A549 (cell line): ENCODE results near the gene TRABD. TPM values are rescaled to one million over a fixed set of nuclear protein-coding genes. Genes with fewer than 3 reads are reported as not detected.

Experiments
- ATAC-seq, 2 experiments: fragments of 200-7000 bp in 1 of 2; fragments of >200 bp in 1 of 2; cut with Nextera tagmentation in 1 of 2; cut with Tn5 transposase in 1 of 2; 3 replicates each; pipeline versions ENCODE4 v1.8.0 to v1.9.1; 2018 to 2020; ENCODE audit warnings: mild to moderate bottlenecking in 1 of 2, moderate library complexity in 1 of 2
- CTCF ChIA-PET: fragments of 300-600 bp; sonication (Branson Sonifier 250); formaldehyde crosslinking; extraction: SDS; loops from one replicate; lab custom pipeline; 2021; ENCODE audit warnings: antibody characterized with exemption, inconsistent platforms; lab: Yijun Ruan, JAX
- POLR2A ChIA-PET: fragments of 350-600 bp; formaldehyde crosslinking; extraction: SDS; loops from one replicate; lab custom pipeline; 2021; ENCODE audit warnings: antibody characterized with exemption, inconsistent platforms; lab: Yijun Ruan, JAX
- DNase-seq, 2 experiments: peaks; one replicate each; pipeline versions ENCODE4 v3.0.0 to v3.0.0-alpha.2; 2011 to 2016; ENCODE audit warnings: low read depth in 1 of 2, low spot score in 1 of 2
- FAIRE-seq: peaks from 2 replicates; lab custom pipeline; 2011; peaks lifted over from hg19 to GRCh38; lab: Jason Lieb, UNC
- H3K27ac ChIP-seq, 2 experiments: fragments of >200 bp; sonication (Bioruptor Twin); formaldehyde crosslinking; 3 replicates each; pipeline ENCODE4 v1.5.1; 2016 to 2017
- H3K4me1 ChIP-seq: fragments of >200 bp; sonication (Bioruptor Twin); formaldehyde crosslinking; 3 replicates; pipeline ENCODE4 v1.6.1; 2016
- H3K4me2 ChIP-seq: fragments of >200 bp; sonication (Bioruptor Twin); formaldehyde crosslinking; 3 replicates; pipeline ENCODE4 v1.6.1; 2016
- H3K4me3 ChIP-seq: fragments of >200 bp; sonication (Bioruptor Twin); formaldehyde crosslinking; 3 replicates; pipeline ENCODE4 v1.5.1; 2016
- H3K9me3 ChIP-seq: fragments of >200 bp; sonication (Bioruptor Twin); formaldehyde crosslinking; 3 replicates; pipeline ENCODE4 v1.6.1; 2016
- BHLHE40 ChIP-seq: IDR thresholded peaks from 2 replicates; pipeline ENCODE4 v1.6.1; 2012; ENCODE audit warnings: low read depth, low read length, inconsistent platforms
- CBX2 ChIP-seq: fragments of 200-600 bp; sonication (generic); IDR thresholded peaks from 2 replicates; pipeline ENCODE4 v1.6.1; 2016; ENCODE audit warnings: low read depth, mild to moderate bottlenecking, borderline replicate concordance
- CHD2 ChIP-seq: fragments of 150-350 bp; IDR thresholded peaks from 2 replicates; pipeline ENCODE4 v1.6.1; 2014; ENCODE audit warnings: low read length; ENCODE audit not compliant: partially characterized antibody
- E2F6 ChIP-seq: IDR thresholded peaks from 2 replicates; pipeline ENCODE4 v1.6.1; 2012; ENCODE audit warnings: low read depth, borderline replicate concordance
- EHMT2 ChIP-seq: fragments of 200-600 bp; sonication (generic); IDR thresholded peaks from 2 replicates; pipeline ENCODE4 v1.6.1; 2016; ENCODE audit warnings: antibody characterized with exemption, low read depth, mild to moderate bottlenecking, moderate library complexity
- FOXS1 ChIP-seq: fragments of 250-450 bp; sonication (Bioruptor Pico); IDR thresholded peaks from 2 replicates; pipeline ENCODE4 v1.5.0; 2020; ENCODE audit warnings: mild to moderate bottlenecking, moderate library complexity
- HES2 ChIP-seq: fragments of >200 bp; sonication (Bioruptor Twin); formaldehyde crosslinking; IDR thresholded peaks from 2 replicates; pipeline ENCODE4 v1.6.1; 2016
- HOXB13 ChIP-seq: fragments of 250-450 bp; sonication (Bioruptor Pico); IDR thresholded peaks from 2 replicates; pipeline ENCODE4 v1.5.0; 2020; ENCODE audit warnings: low read depth, mild to moderate bottlenecking, moderate library complexity
- JUN ChIP-seq, 2 experiments: fragments of >200 bp; sonication (Bioruptor Twin); formaldehyde crosslinking; IDR thresholded peaks; 2 replicates in 1 of 2; 3 replicates in 1 of 2; pipeline ENCODE4 v1.6.1; 2016 to 2017
- KDM1A ChIP-seq: fragments of 200-600 bp; sonication (generic); IDR thresholded peaks from 2 replicates; pipeline ENCODE4 v1.6.1; 2016; ENCODE audit warnings: low read depth, mild to moderate bottlenecking
- MAFK ChIP-seq: fragments of 450-650 bp; IDR thresholded peaks from 2 replicates; pipeline ENCODE4 v1.6.1; 2014; ENCODE audit not compliant: partially characterized antibody
- MYC ChIP-seq: IDR thresholded peaks from 2 replicates; pipeline ENCODE4 v1.6.1; 2012; ENCODE audit warnings: mild to moderate bottlenecking, inconsistent platforms, low read length, improper control_type of control experiment, borderline replicate concordance
- NFE2L2 ChIP-seq: fragments of 150-350 bp; conservative IDR thresholded peaks from 2 replicates; pipeline ENCODE4 v1.6.1; 2014; ENCODE audit warnings: low read length
- NPAS2 ChIP-seq: fragments of 250-450 bp; sonication (Bioruptor Pico); IDR thresholded peaks from 2 replicates; pipeline ENCODE4 v1.8.0; 2022; ENCODE audit warnings: mild to moderate bottlenecking, moderate library complexity, borderline replicate concordance
- NR3C1 ChIP-seq: fragments of >200 bp; sonication (Bioruptor Twin); formaldehyde crosslinking; IDR thresholded peaks from 3 replicates; pipeline ENCODE4 v1.6.1; 2017
- RCOR1 ChIP-seq: fragments of 150-350 bp; IDR thresholded peaks from 2 replicates; pipeline ENCODE4 v1.6.1; 2014; ENCODE audit warnings: antibody characterized with exemption, low read length, low read depth
- RNF2 ChIP-seq: fragments of 200-600 bp; sonication (generic); IDR thresholded peaks from 2 replicates; pipeline ENCODE4 v1.6.1; 2016; ENCODE audit warnings: low read depth, mild to moderate bottlenecking, antibody characterized with exemption, moderate library complexity, borderline replicate concordance
- ZC3H11A ChIP-seq: fragments of 450-650 bp; IDR thresholded peaks from 2 replicates; pipeline ENCODE4 v1.6.1; 2014; ENCODE audit warnings: antibody characterized with exemption, mild to moderate bottlenecking
- WGBS: methylation state at CpG from one replicate; pipeline ENCODE4 v1.1.6; 2017; ENCODE audit errors: missing lambda C conversion rate; 5-methylcytosine and 5-hydroxymethylcytosine counted together
- polyA plus RNA-seq, 4 experiments: library from polyadenylated mRNA; depleted of rRNA in 3 of 4; stranded (reverse); fragments of >200 nt; fragmentation: RNase III in 1 of 4; extraction: RNeasy Plus Mini Kit Qiagen cat#74134 plus additional on column Dnase treatment in 1 of 4; gene quantifications; 2 replicates in 3 of 4; 3 replicates in 1 of 4; pipeline ENCODE4 v1.2.3, GENCODE V29; 2011 to 2017
- TF ChIP-seq, protein P1 (sequence below): fragments of 200-600 bp; sonication (generic); IDR thresholded peaks from 2 replicates; pipeline ENCODE4 v1.6.1; 2016; ENCODE audit warnings: antibody characterized with exemption, mild to moderate bottlenecking, moderate library complexity
- TF ChIP-seq, protein P2 (sequence below): fragments of 250-450 bp; sonication (Bioruptor Pico); IDR thresholded peaks from 2 replicates; pipeline ENCODE4 v1.5.0; 2021; ENCODE audit warnings: mild to moderate bottlenecking, moderate library complexity, borderline replicate concordance
- TF ChIP-seq, protein P3 (sequence below): fragments of >200 bp; sonication (Bioruptor Twin); formaldehyde crosslinking; IDR thresholded peaks from 3 replicates; pipeline ENCODE4 v1.5.1; 2016
- TF ChIP-seq, protein P4 (sequence below): fragments of 150-350 bp; IDR thresholded peaks from 2 replicates; pipeline ENCODE4 v1.6.1; 2014; ENCODE audit warnings: low read depth, mild to moderate bottlenecking, low read length
- TF ChIP-seq, protein P5 (sequence below): fragments of >200 bp; sonication (Bioruptor Twin); formaldehyde crosslinking; IDR thresholded peaks from 3 replicates; pipeline ENCODE4 v1.6.1; 2016

The TRABD gene
- polyA plus RNA-seq, 2 of the 4 experiments (the other 2 are of a cell fraction): 14.8 to 30.4 TPM

- FAIRE-seq: no peak
- no peak overlapping the region for H3K4me3 ChIP-seq
- TF ChIP-seq ZC3H11A (no peak), FOXS1 (CRISPR knock-in tag) (no peak), MYC (no peak), E2F6 (no peak), MAFK (no peak)
- TF ChIP-seq, protein P1, sequence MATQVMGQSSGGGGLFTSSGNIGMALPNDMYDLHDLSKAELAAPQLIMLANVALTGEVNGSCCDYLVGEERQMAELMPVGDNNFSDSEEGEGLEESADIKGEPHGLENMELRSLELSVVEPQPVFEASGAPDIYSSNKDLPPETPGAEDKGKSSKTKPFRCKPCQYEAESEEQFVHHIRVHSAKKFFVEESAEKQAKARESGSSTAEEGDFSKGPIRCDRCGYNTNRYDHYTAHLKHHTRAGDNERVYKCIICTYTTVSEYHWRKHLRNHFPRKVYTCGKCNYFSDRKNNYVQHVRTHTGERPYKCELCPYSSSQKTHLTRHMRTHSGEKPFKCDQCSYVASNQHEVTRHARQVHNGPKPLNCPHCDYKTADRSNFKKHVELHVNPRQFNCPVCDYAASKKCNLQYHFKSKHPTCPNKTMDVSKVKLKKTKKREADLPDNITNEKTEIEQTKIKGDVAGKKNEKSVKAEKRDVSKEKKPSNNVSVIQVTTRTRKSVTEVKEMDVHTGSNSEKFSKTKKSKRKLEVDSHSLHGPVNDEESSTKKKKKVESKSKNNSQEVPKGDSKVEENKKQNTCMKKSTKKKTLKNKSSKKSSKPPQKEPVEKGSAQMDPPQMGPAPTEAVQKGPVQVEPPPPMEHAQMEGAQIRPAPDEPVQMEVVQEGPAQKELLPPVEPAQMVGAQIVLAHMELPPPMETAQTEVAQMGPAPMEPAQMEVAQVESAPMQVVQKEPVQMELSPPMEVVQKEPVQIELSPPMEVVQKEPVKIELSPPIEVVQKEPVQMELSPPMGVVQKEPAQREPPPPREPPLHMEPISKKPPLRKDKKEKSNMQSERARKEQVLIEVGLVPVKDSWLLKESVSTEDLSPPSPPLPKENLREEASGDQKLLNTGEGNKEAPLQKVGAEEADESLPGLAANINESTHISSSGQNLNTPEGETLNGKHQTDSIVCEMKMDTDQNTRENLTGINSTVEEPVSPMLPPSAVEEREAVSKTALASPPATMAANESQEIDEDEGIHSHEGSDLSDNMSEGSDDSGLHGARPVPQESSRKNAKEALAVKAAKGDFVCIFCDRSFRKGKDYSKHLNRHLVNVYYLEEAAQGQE: no peak
- POLR2A ChIA-PET: no interaction called here
- DNase-seq: no peak
- H3K4me2 ChIP-seq: no peak overlapping the region
- no peak for ATAC-seq
- CTCF ChIA-PET: interaction anchor here (0.6 to 1.9 kb wide), 6 partner anchors 14 to 73 kb away, joined by 3 to 10 read pairs (median 4); no protein-coding TSS in a partner anchor
- no peak overlapping the region for H3K27ac ChIP-seq
- H3K4me1 ChIP-seq: no peaks in the 10 kb centered on the region
- no peaks in the 10 kb centered on the region for H3K9me3 ChIP-seq
- 78% methylated on average over 6 of the region's 15 CpGs for WGBS
Measured at GRCh38 chr22:50216055-50216683, 30.5 kb downstream of the TRABD start.

DNA sequence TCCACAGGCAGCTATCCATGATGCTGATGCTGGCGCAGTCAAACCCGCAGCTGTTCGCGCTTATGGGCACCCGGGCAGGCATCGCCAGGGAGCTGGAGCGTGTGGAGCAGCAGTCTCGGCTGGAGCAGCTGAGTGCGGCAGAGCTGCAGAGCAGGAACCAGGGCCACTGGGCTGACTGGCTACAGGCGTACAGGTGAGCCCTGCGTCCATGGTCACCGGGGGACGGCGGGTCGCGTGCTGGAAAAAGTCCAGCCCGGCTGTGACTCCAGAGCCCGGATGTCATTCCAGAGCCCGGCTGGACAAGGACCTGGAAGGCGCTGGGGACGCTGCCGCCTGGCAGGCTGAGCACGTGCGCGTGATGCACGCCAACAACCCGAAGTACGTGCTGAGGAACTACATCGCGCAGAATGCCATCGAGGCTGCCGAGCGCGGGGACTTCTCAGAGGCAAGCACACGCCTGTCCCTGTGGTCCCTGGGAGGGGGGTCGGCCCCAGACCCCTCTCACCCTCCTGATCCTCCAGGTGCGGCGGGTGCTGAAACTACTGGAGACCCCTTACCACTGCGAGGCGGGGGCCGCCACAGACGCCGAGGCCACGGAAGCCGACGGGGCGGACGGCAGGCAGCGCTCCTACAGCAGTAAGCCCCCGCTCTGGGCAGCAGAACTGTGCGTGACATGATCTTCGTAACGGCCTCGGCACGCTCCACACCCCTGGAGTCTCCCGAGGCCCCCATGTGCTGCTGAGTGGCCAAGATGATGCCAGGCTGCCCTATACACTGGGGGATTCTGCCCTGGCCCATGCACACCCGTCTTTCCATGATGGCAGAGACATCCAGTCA lies 31.2 kb downstream of the TRABD start:
- ATAC-seq (no peak), DNase-seq (no peak), FAIRE-seq (no peak)
- WGBS: 97% methylated on average over 14 of the region's 57 CpGs
- POLR2A ChIA-PET: no interaction called here
- H3K4me2 ChIP-seq: no peak overlapping the region
- H3K9me3 ChIP-seq: no peaks in the 10 kb centered on the region
- H3K4me3 ChIP-seq: no peak overlapping the region
- H3K4me1 ChIP-seq: no peaks in the 10 kb centered on the region
- CTCF ChIA-PET: interaction anchor here (0.6 to 1.6 kb wide), 3 partner anchors 13 to 24 kb away, joined by 4 read pairs; no protein-coding TSS in a partner anchor
- H3K27ac ChIP-seq: no peak overlapping the region
- TF ChIP-seq, protein P2, sequence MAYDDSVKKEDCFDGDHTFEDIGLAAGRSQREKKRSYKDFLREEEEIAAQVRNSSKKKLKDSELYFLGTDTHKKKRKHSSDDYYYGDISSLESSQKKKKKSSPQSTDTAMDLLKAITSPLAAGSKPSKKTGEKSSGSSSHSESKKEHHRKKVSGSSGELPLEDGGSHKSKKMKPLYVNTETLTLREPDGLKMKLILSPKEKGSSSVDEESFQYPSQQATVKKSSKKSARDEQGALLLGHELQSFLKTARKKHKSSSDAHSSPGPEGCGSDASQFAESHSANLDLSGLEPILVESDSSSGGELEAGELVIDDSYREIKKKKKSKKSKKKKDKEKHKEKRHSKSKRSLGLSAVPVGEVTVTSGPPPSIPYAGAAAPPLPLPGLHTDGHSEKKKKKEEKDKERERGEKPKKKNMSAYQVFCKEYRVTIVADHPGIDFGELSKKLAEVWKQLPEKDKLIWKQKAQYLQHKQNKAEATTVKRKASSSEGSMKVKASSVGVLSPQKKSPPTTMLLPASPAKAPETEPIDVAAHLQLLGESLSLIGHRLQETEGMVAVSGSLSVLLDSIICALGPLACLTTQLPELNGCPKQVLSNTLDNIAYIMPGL (CRISPR knock-in tag): no peak
- TF ChIP-seq KDM1A (no peak), MAFK (no peak), NPAS2 (CRISPR knock-in tag) (no peak), RCOR1 (no peak), NR3C1 (no peak), NFE2L2 (no peak), HES2 (no peak), CHD2 (no peak), EHMT2 (no peak), BHLHE40 (no peak), HOXB13 (CRISPR knock-in tag) (no peak), RNF2 (no peak), CBX2 (no peak), JUN (IDR thresholded peaks at IDR 0.05) (no peak)
- TF ChIP-seq, protein P3, sequence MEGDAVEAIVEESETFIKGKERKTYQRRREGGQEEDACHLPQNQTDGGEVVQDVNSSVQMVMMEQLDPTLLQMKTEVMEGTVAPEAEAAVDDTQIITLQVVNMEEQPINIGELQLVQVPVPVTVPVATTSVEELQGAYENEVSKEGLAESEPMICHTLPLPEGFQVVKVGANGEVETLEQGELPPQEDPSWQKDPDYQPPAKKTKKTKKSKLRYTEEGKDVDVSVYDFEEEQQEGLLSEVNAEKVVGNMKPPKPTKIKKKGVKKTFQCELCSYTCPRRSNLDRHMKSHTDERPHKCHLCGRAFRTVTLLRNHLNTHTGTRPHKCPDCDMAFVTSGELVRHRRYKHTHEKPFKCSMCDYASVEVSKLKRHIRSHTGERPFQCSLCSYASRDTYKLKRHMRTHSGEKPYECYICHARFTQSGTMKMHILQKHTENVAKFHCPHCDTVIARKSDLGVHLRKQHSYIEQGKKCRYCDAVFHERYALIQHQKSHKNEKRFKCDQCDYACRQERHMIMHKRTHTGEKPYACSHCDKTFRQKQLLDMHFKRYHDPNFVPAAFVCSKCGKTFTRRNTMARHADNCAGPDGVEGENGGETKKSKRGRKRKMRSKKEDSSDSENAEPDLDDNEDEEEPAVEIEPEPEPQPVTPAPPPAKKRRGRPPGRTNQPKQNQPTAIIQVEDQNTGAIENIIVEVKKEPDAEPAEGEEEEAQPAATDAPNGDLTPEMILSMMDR: no peak
- TF ChIP-seq, protein P4, sequence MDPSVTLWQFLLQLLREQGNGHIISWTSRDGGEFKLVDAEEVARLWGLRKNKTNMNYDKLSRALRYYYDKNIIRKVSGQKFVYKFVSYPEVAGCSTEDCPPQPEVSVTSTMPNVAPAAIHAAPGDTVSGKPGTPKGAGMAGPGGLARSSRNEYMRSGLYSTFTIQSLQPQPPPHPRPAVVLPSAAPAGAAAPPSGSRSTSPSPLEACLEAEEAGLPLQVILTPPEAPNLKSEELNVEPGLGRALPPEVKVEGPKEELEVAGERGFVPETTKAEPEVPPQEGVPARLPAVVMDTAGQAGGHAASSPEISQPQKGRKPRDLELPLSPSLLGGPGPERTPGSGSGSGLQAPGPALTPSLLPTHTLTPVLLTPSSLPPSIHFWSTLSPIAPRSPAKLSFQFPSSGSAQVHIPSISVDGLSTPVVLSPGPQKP: no peak
- TF ChIP-seq, protein P5, sequence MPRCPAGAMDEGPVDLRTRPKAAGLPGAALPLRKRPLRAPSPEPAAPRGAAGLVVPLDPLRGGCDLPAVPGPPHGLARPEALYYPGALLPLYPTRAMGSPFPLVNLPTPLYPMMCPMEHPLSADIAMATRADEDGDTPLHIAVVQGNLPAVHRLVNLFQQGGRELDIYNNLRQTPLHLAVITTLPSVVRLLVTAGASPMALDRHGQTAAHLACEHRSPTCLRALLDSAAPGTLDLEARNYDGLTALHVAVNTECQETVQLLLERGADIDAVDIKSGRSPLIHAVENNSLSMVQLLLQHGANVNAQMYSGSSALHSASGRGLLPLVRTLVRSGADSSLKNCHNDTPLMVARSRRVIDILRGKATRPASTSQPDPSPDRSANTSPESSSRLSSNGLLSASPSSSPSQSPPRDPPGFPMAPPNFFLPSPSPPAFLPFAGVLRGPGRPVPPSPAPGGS: no peak
